Measurements from ENCODE around the gene ABCC1.

- no peak for TF ChIP-seq CTCF (IDR thresholded peaks at IDR 0.05)
- no peak for TF ChIP-seq POLR2A (IDR thresholded peaks at IDR 0.05)
Observed at GRCh38 chr16:15976929-15977637, 27.7 kb downstream of the ABCC1 start.
